ENCODE data around the gene CFAP43. TPM values are rescaled to one million over a fixed set of nuclear protein-coding genes. Genes with fewer than 3 reads are reported as not detected.

Gene CFAP43
- total and polyA plus RNA-seq, 9 of the 15 experiments (the other 6 are each of a cell fraction or from before 2014, with no cell fraction given), result 0.07 to 0.86 (median 0.11) TPM; not detected in 1

GRCh38 chr10:104081998-104082397 is 150.2 kb downstream of the CFAP43 start (continued):
- TF ChIP-seq TSHZ1 (CRISPR knock-in tag; IDR thresholded peaks at IDR 0.05) (no peak), PRPF4 (IDR thresholded peaks at IDR 0.05; ENCODE audit: insufficient read depth, low read depth, low read length, poor library complexity, severe bottlenecking) (no peak)

- in situ Hi-C loops (cut with MboI) (no loop called here), intact Hi-C loops (cut with micrococcal nuclease) (no loop called here)
- WGBS (ENCODE audit: insufficient coverage, low coverage, missing lambda C conversion rate), result 0% methylated on average over 1 of the region's 1 CpG
- Histone ChIP-seq H3K9ac (ENCODE audit: insufficient read depth in 1 of 2, low read depth in 2 of 2, low read length in 2 of 2) (no peak overlapping the region), H4K20me1 (replicated peaks; ENCODE audit: control insufficient read depth, insufficient read depth, low read length) (no peaks in the 10 kb centered on the region), H2AFZ (ENCODE audit: low read depth, low read length) (no peak overlapping the region), H3K4me3 (no peak overlapping the region), H3K9me3 (replicated peaks; ENCODE audit: control insufficient read depth, insufficient read depth, low read depth, low read length) (no peaks in the 10 kb centered on the region), H3K36me3 (ENCODE audit: control insufficient read depth, insufficient read depth, low read length) (no peaks in the 10 kb centered on the region), H3K27ac (ENCODE audit: extremely low read depth, low read depth, low read length) (no peak overlapping the region), H3K4me1 (replicated peaks in 1 of 2; ENCODE audit: control insufficient read depth in 2 of 2, insufficient read depth in 2 of 2, low read length in 2 of 2) (no peaks in the 10 kb centered on the region), H3K4me2 (ENCODE audit: insufficient read depth, low read length) (no peak overlapping the region), H3K9me1 (ENCODE audit: control insufficient read depth, insufficient read depth, low read length) (no peaks in the 10 kb centered on the region), H3K79me2 (ENCODE audit: control insufficient read depth, insufficient read depth, low read length) (no peaks in the 10 kb centered on the region), H3K27me3 (ENCODE audit: control insufficient read depth in 2 of 2, insufficient read depth in 2 of 2, low read length in 2 of 2) (peaks cover 3 to 4% of the 10 kb centered on the region in 2 experiments; a peak in 1 of 5 replicates)
- POLR2A ChIA-PET, result no interaction called here
- FAIRE-seq (peak; percentile 26), DNase-seq (ENCODE audit: extremely low read depth in 1 of 4, low spot score in 3 of 4) (peak; percentile 11 to 31 (median 14)), ATAC-seq (0 out of 3 replicates have a peak, but pooled peaks have one; percentile 51)
- CTCF ChIA-PET (ENCODE audit: low intra/inter-chr PET ratio), result interaction anchor here (0.5 kb wide), 1 partner anchor 285 kb away, joined by 5 read pairs; no protein-coding TSS in a partner anchor
- no TSS peak for BruUV-seq (replicated peaks)
- no peak for TF ChIP-seq ZNF280A (IDR thresholded peaks at IDR 0.05; ENCODE audit: low read depth, partially characterized antibody)
- no peak for TF ChIP-seq HDAC2 (IDR thresholded peaks at IDR 0.05)
- TF ChIP-seq RBM39 (optimal IDR thresholded peaks at IDR 0.05; ENCODE audit: low read depth, low read length), result no peak
- no peak for TF ChIP-seq HCFC1 (IDR thresholded peaks at IDR 0.05; ENCODE audit: low read depth, low read length)
- no peak for TF ChIP-seq HMGXB4 (CRISPR knock-in tag; IDR thresholded peaks at IDR 0.05)
- TF ChIP-seq SMC3 (conservative IDR thresholded peaks at IDR 0.05; ENCODE audit: insufficient read depth, low read depth, low read length), result 0 out of 2 replicates have a peak, but pooled peaks have one; percentile 8
- no peak for TF ChIP-seq RHOXF2B (CRISPR knock-in tag; conservative IDR thresholded peaks at IDR 0.05)
- TF ChIP-seq GTF2A2 (tag; IDR thresholded peaks at IDR 0.05), result no peak
- TF ChIP-seq RFX5 (IDR thresholded peaks at IDR 0.05; ENCODE audit: low read depth, low read length), result no peak
- TF ChIP-seq RAD21 (CRISPR knock-in tag; conservative IDR thresholded peaks at IDR 0.05 in 1 of 2, IDR thresholded peaks at IDR 0.05 in 1 of 2), result peak; percentile 23 to 36
- TF ChIP-seq ZNF707 (CRISPR knock-in tag; conservative IDR thresholded peaks at IDR 0.05), result no peak
Observed at GRCh38 chr10:104080762-104081161, 151.4 kb downstream of the CFAP43 start.
